ENCODE data around the gene SLC22A1. TPM values are rescaled to one million over a fixed set of nuclear protein-coding genes. Genes with fewer than 3 reads are reported as not detected.
"Not testable (repeated sequence)": the region's sequence is repeated elsewhere in the genome, so short reads cannot be mapped to it uniquely, and the experiment has no call there.

SLC22A1 gene
- total and polyA plus RNA-seq, 2 of the 8 experiments (the other 6 are each of a cell fraction or from before 2014, with no cell fraction given) = 0.12 to 0.45 TPM

- H3K79me2 ChIP-seq (ENCODE audit: control insufficient read depth in 1 of 2, insufficient read depth in 2 of 2, low read length in 2 of 2); H3K79me1 ChIP-seq (ENCODE audit: low read depth, low read length); H2BK20ac ChIP-seq (ENCODE audit: low read length); H3K4me2 ChIP-seq (ENCODE audit: insufficient read depth in 1 of 2, low read depth in 2 of 2, low read length in 2 of 2); H3K9ac ChIP-seq (replicated peaks in 1 of 4; ENCODE audit: extremely low read depth in 1 of 4, low read depth in 3 of 4, low read length in 3 of 4); FAIRE-seq; H2AK5ac ChIP-seq (ENCODE audit: low read depth, low read length); H3K27me3 ChIP-seq (replicated peaks in 1 of 4; ENCODE audit: control insufficient read depth in 3 of 4, extremely low read depth in 1 of 4, insufficient read depth in 3 of 4, low read length in 3 of 4); H2BK120ac ChIP-seq (replicated peaks; ENCODE audit: low read depth, low read length); H3K4me3 ChIP-seq (ENCODE audit: extremely low read depth in 1 of 4, insufficient read depth in 2 of 4, low read depth in 3 of 4, low read length in 4 of 4); H2BK5ac ChIP-seq (ENCODE audit: low read depth, low read length); DNase-seq (ENCODE audit: low read depth in 1 of 2, low spot score in 2 of 2); H3K56ac ChIP-seq (replicated peaks; ENCODE audit: insufficient read length, low read depth, low read length); H3K18ac ChIP-seq (ENCODE audit: extremely low read depth, low read length); H4K8ac ChIP-seq (ENCODE audit: extremely low read depth, insufficient read depth, low read length); H3K27ac ChIP-seq (ENCODE audit: low read depth, low read length); H2BK15ac ChIP-seq (ENCODE audit: low read length); H2BK12ac ChIP-seq (ENCODE audit: low read depth, low read length); H3K23ac ChIP-seq (ENCODE audit: insufficient read length); H4K91ac ChIP-seq (replicated peaks; ENCODE audit: insufficient read length, low read length); H3K9me3 ChIP-seq (ENCODE audit: insufficient read depth in 2 of 2, low read depth in 1 of 2, low read length in 1 of 2); H3K23me2 ChIP-seq (ENCODE audit: low read depth, low read length); H4K5ac ChIP-seq (ENCODE audit: insufficient read length, low read depth, low read length); H4K20me1 ChIP-seq (replicated peaks in 1 of 2; ENCODE audit: control insufficient read depth in 1 of 2, insufficient read depth in 2 of 2, low read length in 2 of 2); H2AFZ ChIP-seq (ENCODE audit: low read length); H3K14ac ChIP-seq (ENCODE audit: insufficient read length); POLR2A ChIA-PET (ENCODE audit: partially characterized antibody); H3K36me3 ChIP-seq (ENCODE audit: control insufficient read depth in 2 of 4, insufficient read depth in 4 of 4, low read length in 3 of 4); H3K4ac ChIP-seq (replicated peaks; ENCODE audit: insufficient read length, low read depth, low read length): not testable (repeated sequence)
- CTCF ChIA-PET (ENCODE audit: partially characterized antibody) = interaction anchor here (0.7 to 2.0 kb wide), 8 partner anchors 18 to 321 kb away, joined by 3 to 6 read pairs (median 5); no protein-coding TSS in a partner anchor
- WGBS, 2 experiments (ENCODE audit: extremely low coverage in 1 of 2, insufficient coverage in 1 of 2, insufficient read length in 1 of 2, insufficient replicate concordance in 2 of 2, low coverage in 1 of 2, low lambda C conversion rate in 2 of 2, missing lambda C conversion rate in 1 of 2) = 95% methylated on average over 20 of the region's 20 CpGs; no CpG with 5 or more reads in 1 of the 2 experiments
- peaks cover 7 to 31% (median 13%) of the 10 kb centered on the region in 4 experiments for H3K4me1 ChIP-seq (replicated peaks in 1 of 4; ENCODE audit: control insufficient read depth in 3 of 4, insufficient read depth in 4 of 4, low read length in 3 of 4)
Measured at GRCh38 chr6:160134337-160134751, 12.7 kb downstream of the SLC22A1 start.
